ENCODE results near the gene TBC1D5. TPM values are rescaled to one million over a fixed set of nuclear protein-coding genes. Genes with fewer than 3 reads are reported as not detected.

The TBC1D5 gene
- total RNA-seq, 2 donors from 2014 or later: 68.8 to 77.7 TPM

GRCh38 chr3:17194116-17194515, 548.3 kb downstream of the TBC1D5 start:
- no peaks in the 10 kb centered on the region for H3K9me3 Mint-ChIP-seq
- H3K4me3 ChIP-seq (ENCODE audit: low read length): no peak overlapping the region
- no peak for TF ChIP-seq CTCF (conservative IDR thresholded peaks at IDR 0.05)
- H3K27me3 ChIP-seq (ENCODE audit: control insufficient read depth, insufficient read depth, low read length, poor library complexity, severe bottlenecking): no peaks in the 10 kb centered on the region
- no peaks in the 10 kb centered on the region for H3K36me3 ChIP-seq (ENCODE audit: control insufficient read depth, insufficient read depth, low read length)
- 92 to 100% methylated on average over 2 to 5 of the region's 5 CpGs for WGBS, 2 experiments (ENCODE audit: insufficient coverage in 1 of 2, insufficient read length in 1 of 2)
- H3K36me3 Mint-ChIP-seq (ENCODE audit: low read depth): peaks cover 7% of the 10 kb centered on the region
- no peak overlapping the region for H3K27ac Mint-ChIP-seq
- DNase-seq: no peak
- H3K4me1 ChIP-seq (ENCODE audit: control insufficient read depth, insufficient read depth, low read length): peaks cover 4% of the 10 kb centered on the region
- H3K9ac ChIP-seq (ENCODE audit: extremely low read depth, low read length, poor library complexity, severe bottlenecking): no peak overlapping the region
- peaks cover 21% of the 10 kb centered on the region for H3K4me1 Mint-ChIP-seq
- no peak overlapping the region for H3K27ac ChIP-seq (ENCODE audit: low read depth, low read length)
- H3K27me3 Mint-ChIP-seq (ENCODE audit: insufficient read depth): no peaks in the 10 kb centered on the region
- no peaks in the 10 kb centered on the region for H3K9me3 ChIP-seq (ENCODE audit: control insufficient read depth, low read length)
- no peak overlapping the region for H3K4me3 Mint-ChIP-seq

DNA sequence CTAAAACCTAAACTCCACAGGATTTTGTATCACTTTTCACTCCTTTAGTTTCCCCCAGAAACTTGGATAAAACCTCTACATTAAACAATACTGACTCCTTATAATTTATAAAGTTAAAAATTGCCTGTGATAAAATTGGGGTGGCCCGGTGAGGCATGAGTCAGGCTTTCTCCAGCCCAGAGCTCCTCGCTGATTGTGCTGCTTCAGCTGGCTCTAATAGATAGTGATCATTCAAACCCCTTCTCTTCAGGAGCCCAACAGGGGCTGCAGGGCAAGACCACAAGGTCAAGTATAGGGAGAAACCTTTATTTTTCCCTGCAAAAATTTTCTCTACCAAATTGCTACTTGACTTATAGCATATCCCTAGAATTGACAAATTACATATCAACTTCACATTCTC, 549.4 kb downstream of the TBC1D5 start:
- H3K36me3 Mint-ChIP-seq (ENCODE audit: low read depth): peaks cover 4% of the 10 kb centered on the region
- H3K9ac ChIP-seq (ENCODE audit: extremely low read depth, low read length, poor library complexity, severe bottlenecking): no peak overlapping the region
- H3K9me3 Mint-ChIP-seq: no peaks in the 10 kb centered on the region
- DNase-seq: no peak
- H3K9me3 ChIP-seq (ENCODE audit: control insufficient read depth, low read length): no peaks in the 10 kb centered on the region
- H3K4me1 Mint-ChIP-seq: peaks cover 31% of the 10 kb centered on the region
- no peak overlapping the region for H3K4me3 Mint-ChIP-seq
- no peak for TF ChIP-seq CTCF (conservative IDR thresholded peaks at IDR 0.05)
- H3K27me3 ChIP-seq (ENCODE audit: control insufficient read depth, insufficient read depth, low read length, poor library complexity, severe bottlenecking): no peaks in the 10 kb centered on the region
- H3K27ac ChIP-seq (ENCODE audit: low read depth, low read length): no peak overlapping the region
- H3K27me3 Mint-ChIP-seq (ENCODE audit: insufficient read depth): no peaks in the 10 kb centered on the region
- 98 to 100% methylated on average over 1 to 2 of the region's 2 CpGs for WGBS, 2 experiments (ENCODE audit: insufficient coverage in 1 of 2, insufficient read length in 1 of 2)
- no peak overlapping the region for H3K27ac Mint-ChIP-seq
- H3K36me3 ChIP-seq (ENCODE audit: control insufficient read depth, insufficient read depth, low read length): no peaks in the 10 kb centered on the region
- no peak overlapping the region for H3K4me3 ChIP-seq (ENCODE audit: low read length)
- H3K4me1 ChIP-seq (ENCODE audit: control insufficient read depth, insufficient read depth, low read length): peaks cover 6% of the 10 kb centered on the region

- H3K27me3 Mint-ChIP-seq (ENCODE audit: insufficient read depth): no peaks in the 10 kb centered on the region
- Histone ChIP-seq H3K4me3 (ENCODE audit: low read length) (no peak overlapping the region), H3K4me1 (ENCODE audit: control insufficient read depth, insufficient read depth, low read length) (peaks cover 11% of the 10 kb centered on the region), H3K36me3 (ENCODE audit: control insufficient read depth, insufficient read depth, low read length) (no peaks in the 10 kb centered on the region), H3K27ac (ENCODE audit: low read depth, low read length) (no peak overlapping the region), H3K27me3 (ENCODE audit: control insufficient read depth, insufficient read depth, low read length, poor library complexity, severe bottlenecking) (no peaks in the 10 kb centered on the region), H3K9ac (ENCODE audit: extremely low read depth, low read length, poor library complexity, severe bottlenecking) (no peak overlapping the region), H3K9me3 (ENCODE audit: control insufficient read depth, low read length) (no peaks in the 10 kb centered on the region)
- H3K4me3 Mint-ChIP-seq: no peak overlapping the region
- WGBS, 2 experiments (ENCODE audit: insufficient coverage in 1 of 2, insufficient read length in 1 of 2): 92 to 99% methylated on average over 6 to 7 of the region's 7 CpGs
- no peaks in the 10 kb centered on the region for H3K9me3 Mint-ChIP-seq
- no peaks in the 10 kb centered on the region for H3K36me3 Mint-ChIP-seq (ENCODE audit: low read depth)
- H3K4me1 Mint-ChIP-seq: peaks cover 32% of the 10 kb centered on the region
- H3K27ac Mint-ChIP-seq: no peak overlapping the region
- no peak for TF ChIP-seq CTCF (conservative IDR thresholded peaks at IDR 0.05)
- no peak for DNase-seq
These were observed 551.9 kb downstream of the TBC1D5 start for GRCh38 chr3:17190353-17191078.
